HCT116 (cell line): ENCODE results near the gene PIP4K2A. TPM values are rescaled to one million over a fixed set of nuclear protein-coding genes. Genes with fewer than 3 reads are reported as not detected.

Experiments used
- ATAC-seq: fragments of 200-7000 bp; cut with Tn5 transposase; 2 replicates; pipeline ENCODE4 v1.9.1; 2020; ENCODE audit warnings: mild to moderate bottlenecking, moderate library complexity
- BruUV-seq: library from RNA; stranded (reverse); fragments of 400-500 nt; replicated peaks from 2 replicates; lab custom pipeline; 2021; lab: Mats Ljungman, UMichigan
- CTCF ChIA-PET: fragments of 300-600 bp; sonication (Branson Sonifier 250); formaldehyde crosslinking; loops from one replicate; lab custom pipeline; 2021; ENCODE audit warnings: antibody characterized with exemption; lab: Charles Lee
- POLR2A ChIA-PET: fragments of 300-600, 350-600 bp; sonication (Branson Sonifier 250); formaldehyde crosslinking; loops from one replicate; lab custom pipeline; 2021; ENCODE audit warnings: antibody characterized with exemption; lab: Charles Lee
- RAD21 ChIA-PET, 2 experiments: fragments of 300-600 bp; sonication (Branson Sonifier 250); formaldehyde crosslinking; loops; one replicate each; lab custom pipeline; 2023; ENCODE audit warnings: low total read pairs in 2 of 2; ENCODE audit not compliant: uncharacterized antibody in 2 of 2, unreplicated experiment in 2 of 2, low non-redundant PET in 1 of 2; lab: Charles Lee
- DNase-seq: peaks from one replicate; pipeline ENCODE4 v3.0.0-alpha.2; 2010; ENCODE audit warnings: low read depth, low spot score
- H2AFZ ChIP-seq: fragments of 200-600 bp; shearing (Covaris generic), sonication (generic); 2 replicates; pipeline ENCODE4 v1.6.1; 2017; ENCODE audit warnings: low read depth, mixed run types, mixed read lengths, antibody characterized with exemption, low read length; ENCODE audit not compliant: poor library complexity, severe bottlenecking
- H3K27ac ChIP-seq: 2 replicates; pipeline ENCODE4 v1.5.1; 2012; ENCODE audit warnings: low read depth, low read length
- H3K27me3 ChIP-seq: fragments of 200-600 bp; sonication (generic); 2 replicates; pipeline ENCODE4 v1.6.1; 2016; ENCODE audit warnings: mixed run types, low read length, mixed read lengths; ENCODE audit not compliant: insufficient read depth
- H3K36me3 ChIP-seq, 2 experiments: fragments of 200-500 bp in 1 of 2; fragments of 200-600 bp in 1 of 2; sonication (Bioruptor generic) in 1 of 2; sonication (generic) in 1 of 2; 2 replicates each; pipeline versions ENCODE4 v1.5.1 to v1.6.1; 2014 to 2016; ENCODE audit warnings: low read length in 2 of 2, inconsistent platforms in 1 of 2, mixed read lengths in 1 of 2, mixed run types in 1 of 2; ENCODE audit not compliant: insufficient read depth in 2 of 2, control insufficient read depth in 1 of 2
- H3K4me1 ChIP-seq, 2 experiments: fragments of 200-600 bp in 1 of 2; sonication (generic) in 1 of 2; 2 replicates each; pipeline versions ENCODE4 v1.5.1 to v1.6.1; 2012 to 2017; ENCODE audit warnings: low read length in 2 of 2, inconsistent platforms in 1 of 2, mild to moderate bottlenecking in 1 of 2, mixed read lengths in 1 of 2, mixed run types in 1 of 2, moderate library complexity in 1 of 2; ENCODE audit not compliant: insufficient read depth in 2 of 2, control insufficient read depth in 1 of 2
- H3K4me2 ChIP-seq: fragments of 200-600 bp; sonication (generic); 2 replicates; pipeline ENCODE4 v1.6.1; 2017; ENCODE audit warnings: mixed run types, low read length, mixed read lengths
- H3K4me3 ChIP-seq, 2 experiments: fragments of 200-600 bp in 1 of 2; sonication (generic) in 1 of 2; replicated peaks in 1 of 2; 2 replicates each; pipeline ENCODE4 v1.5.1; 2011 to 2016; ENCODE audit warnings: low read length in 2 of 2, control low read depth in 1 of 2, low read depth in 1 of 2, mild to moderate bottlenecking in 1 of 2, mixed read lengths in 1 of 2, mixed run types in 1 of 2
- H3K79me2 ChIP-seq: fragments of 200-600 bp; sonication (generic); 2 replicates; pipeline ENCODE4 v1.6.1; 2017; ENCODE audit warnings: mild to moderate bottlenecking, mixed run types, low read length, moderate library complexity, mixed read lengths; ENCODE audit not compliant: insufficient read depth
- H3K9ac ChIP-seq: fragments of 200-600 bp; sonication (generic); 2 replicates; pipeline ENCODE4 v1.6.1; 2016; ENCODE audit warnings: low read length, mixed read lengths
- H3K9me2 ChIP-seq: fragments of 200-600 bp; sonication (generic), shearing (Covaris generic); 2 replicates; pipeline ENCODE4 v1.6.1; 2017; ENCODE audit warnings: mixed run types, mild to moderate bottlenecking, moderate library complexity; ENCODE audit not compliant: insufficient read depth
- H3K9me3 ChIP-seq, 2 experiments: fragments of 200-500 bp in 1 of 2; fragments of 200-600 bp in 1 of 2; sonication (Bioruptor generic) in 1 of 2; sonication (generic) in 1 of 2; 2 replicates each; pipeline ENCODE4 v1.6.1; 2014 to 2017; ENCODE audit warnings: low read length in 2 of 2, mixed read lengths in 2 of 2, inconsistent platforms in 1 of 2, low read depth in 1 of 2, mild to moderate bottlenecking in 1 of 2, mixed run types in 1 of 2, moderate library complexity in 1 of 2; ENCODE audit not compliant: control insufficient read depth in 1 of 2, insufficient read depth in 1 of 2
- H4K20me1 ChIP-seq: fragments of 200-600 bp; sonication (generic), shearing (Covaris generic); 2 replicates; pipeline ENCODE4 v1.6.1; 2017; ENCODE audit warnings: mixed run types, mild to moderate bottlenecking, moderate library complexity; ENCODE audit not compliant: insufficient read depth
- ATF3 ChIP-seq: IDR thresholded peaks from 2 replicates; pipeline ENCODE4 v1.6.1; 2012
- EZH2 ChIP-seq: fragments of 200-600 bp; sonication (generic); IDR thresholded peaks from 2 replicates; pipeline ENCODE4 v1.6.1; 2017; ENCODE audit warnings: antibody characterized with exemption, mixed run types
- EZH2phosphoT487 ChIP-seq: fragments of 200-600 bp; IDR thresholded peaks from 2 replicates; pipeline ENCODE4 v1.6.1; 2018; ENCODE audit warnings: antibody characterized with exemption, borderline replicate concordance
- POLR2AphosphoS5 ChIP-seq: IDR thresholded peaks from 2 replicates; pipeline ENCODE4 v1.6.1; 2011; ENCODE audit warnings: mild to moderate bottlenecking, low read depth, low read length, moderate library complexity
- REST ChIP-seq: IDR thresholded peaks from 2 replicates; pipeline ENCODE4 v1.6.1; 2012; ENCODE audit warnings: low read depth
- SIN3A ChIP-seq: IDR thresholded peaks from 2 replicates; pipeline ENCODE4 v1.6.1; 2012; ENCODE audit warnings: low read depth
- SP1 ChIP-seq: IDR thresholded peaks from 2 replicates; pipeline ENCODE4 v1.6.1; 2012; ENCODE audit warnings: low read depth
- ZBTB33 ChIP-seq: IDR thresholded peaks from 2 replicates; pipeline ENCODE4 v1.6.1; 2011; ENCODE audit warnings: mild to moderate bottlenecking, low read length, moderate library complexity; ENCODE audit not compliant: insufficient replicate concordance; ENCODE audit errors: extremely low read depth
- intact Hi-C: fragments of 100-400 bp; cut with micrococcal nuclease; formaldehyde crosslinking; loops from 2 replicates; pipeline ENCODE4 v1.10.0; 2022
- total RNA-seq: library from RNA; stranded (reverse); gene quantifications from one replicate; pipeline ENCODE4 v1.2.1, GENCODE V29; 2021; ENCODE audit not compliant: unreplicated experiment

Gene PIP4K2A
- total RNA-seq, 1 experiment from 2014 or later: 41.9 TPM

- H3K36me3 ChIP-seq: no peaks in the 10 kb centered on the region
- TF ChIP-seq SP1 (no peak), SIN3A (no peak), POLR2AphosphoS5 (no peak), ATF3 (no peak), EZH2 (no peak), REST (no peak), EZH2phosphoT487 (no peak), ZBTB33 (no peak)
- TF ChIP-seq, all 23 proteins: peak for 0
- Histone ChIP-seq H3K27me3 (no peaks in the 10 kb centered on the region), H3K9ac (no peak overlapping the region), H4K20me1 (no peaks in the 10 kb centered on the region), H3K9me3 (no peaks in the 10 kb centered on the region), H3K4me3 (no peak overlapping the region), H3K9me2 (no peaks in the 10 kb centered on the region), H3K4me2 (no peak overlapping the region), H3K27ac (no peak overlapping the region), H3K4me1 (peaks cover 4 to 6% of the 10 kb centered on the region in 2 experiments; a peak in 3 of 4 replicates), H2AFZ (no peak overlapping the region), H3K79me2 (no peaks in the 10 kb centered on the region)
- DNase-seq: no peak
- ChIA-PET POLR2A (no interaction called here), RAD21 (no interaction called here), CTCF (no interaction called here)
- no TSS peak for BruUV-seq
- intact Hi-C loops: no loop called here
- ATAC-seq: no peak
Measured at GRCh38 chr10:22504766-22505165, 209.6 kb downstream of the PIP4K2A start.
